HG02678 (cell line): ENCODE measurements around the gene SEPHS2.
"Not testable (repeated sequence)": the region's sequence is repeated elsewhere in the genome, so short reads cannot be mapped to it uniquely, and the experiment has no call there.

ENCODE experiments used
- ATAC-seq: cut with Tn5 transposase; IDR thresholded peaks from one replicate; pipeline ENCODE4 v1.9.1; 2021; ENCODE audit warnings: mild to moderate bottlenecking, moderate library complexity; ENCODE audit not compliant: unreplicated experiment

SEPHS2 gene

DNA sequence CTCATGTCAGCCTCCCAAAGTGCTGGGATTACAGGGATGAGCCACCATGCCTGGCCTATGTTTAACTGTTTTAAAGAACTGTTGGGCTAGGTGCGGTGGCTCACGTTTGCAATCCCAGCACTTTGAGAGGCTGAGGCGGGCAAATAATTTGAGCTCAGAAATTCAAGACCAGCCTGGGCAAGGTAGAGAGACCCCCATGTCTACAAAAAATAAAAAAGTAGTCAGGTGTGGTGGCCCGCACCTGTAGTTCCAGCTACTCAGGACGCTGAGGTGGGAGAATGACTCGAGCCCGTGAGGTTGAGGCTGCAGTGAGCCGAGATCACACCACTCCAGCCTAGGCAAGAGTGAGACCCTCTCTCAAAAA lies 24.9 kb upstream of the SEPHS2 start:
- no peak for ATAC-seq

DNA sequence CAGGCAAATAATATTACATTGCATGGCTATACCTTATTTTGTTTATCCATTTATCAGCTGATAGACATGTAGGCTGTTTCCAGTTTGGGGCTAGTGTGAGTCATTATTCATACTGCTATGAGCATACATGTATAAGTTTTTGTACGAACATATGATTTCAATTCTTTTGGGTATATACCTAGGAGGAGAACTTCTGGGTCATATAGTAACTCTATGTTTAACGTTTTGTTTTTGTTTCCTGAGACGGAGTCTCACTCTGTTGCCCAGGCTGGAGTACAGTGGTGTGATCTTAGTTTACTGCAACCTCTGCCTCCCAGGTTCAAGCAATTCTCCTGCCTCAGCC lies 24.5 kb upstream of the SEPHS2 start:
- no peak for ATAC-seq

DNA sequence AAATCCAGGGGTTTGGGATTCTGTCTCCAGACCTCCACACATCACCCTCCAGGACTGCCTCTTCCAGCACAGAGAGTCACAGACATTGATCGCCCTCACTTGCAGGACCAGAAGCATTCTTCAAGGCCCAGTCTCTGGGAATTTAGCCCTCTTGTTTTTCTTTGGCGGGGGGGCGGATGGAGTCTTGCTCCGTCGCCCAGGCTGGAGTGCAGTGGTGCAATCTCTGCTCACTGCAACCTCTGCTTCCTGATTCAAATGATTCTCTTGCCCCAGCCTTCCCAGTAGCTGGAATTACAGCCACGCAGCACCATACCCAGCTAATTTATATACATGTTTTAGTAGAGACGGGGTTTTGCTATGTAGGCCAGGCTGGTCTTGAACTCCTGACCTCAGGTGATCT lies 18.4 kb upstream of the SEPHS2 start:
- ATAC-seq, result no peak

DNA sequence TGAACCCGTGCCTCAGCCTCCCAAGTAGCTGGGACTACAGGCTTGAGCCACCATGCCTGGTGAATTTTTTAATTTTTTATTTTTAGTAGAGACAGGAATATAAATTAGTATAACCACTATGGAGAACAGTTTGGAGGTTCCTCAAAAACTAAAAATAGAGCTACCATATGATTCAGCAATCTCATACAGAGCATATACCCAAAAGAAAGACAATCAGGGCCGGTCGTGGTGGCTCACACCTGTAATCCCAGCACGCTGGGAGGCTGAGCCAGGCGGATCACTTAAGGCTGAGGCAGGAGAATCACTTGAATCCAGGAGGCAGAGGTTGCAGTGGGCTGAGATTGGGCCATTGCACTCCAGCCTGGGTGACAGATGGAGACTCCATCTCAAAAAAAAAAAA lies 15.8 kb upstream of the SEPHS2 start:
- ATAC-seq, result not testable (repeated sequence)

DNA sequence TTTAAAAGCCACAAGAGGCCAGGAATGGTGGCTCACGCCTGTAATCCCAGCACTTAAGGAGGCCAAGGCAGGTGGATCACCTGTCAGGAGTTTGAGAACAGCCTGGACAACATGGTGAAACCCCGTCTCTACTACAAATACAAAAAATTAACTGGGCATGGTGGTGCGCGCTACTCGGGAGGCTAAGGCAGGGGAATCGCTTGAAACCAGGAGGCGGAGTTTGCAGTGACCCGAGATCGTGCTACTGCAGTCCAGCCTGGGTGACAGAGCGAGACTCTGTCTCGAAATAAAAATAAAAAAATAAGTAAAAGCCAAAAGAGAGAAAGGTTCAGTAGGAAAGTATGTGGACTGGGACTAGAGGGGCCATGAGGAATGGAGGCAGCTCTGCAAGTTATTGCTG lies 13.8 kb upstream of the SEPHS2 start:
- no peak for ATAC-seq

DNA sequence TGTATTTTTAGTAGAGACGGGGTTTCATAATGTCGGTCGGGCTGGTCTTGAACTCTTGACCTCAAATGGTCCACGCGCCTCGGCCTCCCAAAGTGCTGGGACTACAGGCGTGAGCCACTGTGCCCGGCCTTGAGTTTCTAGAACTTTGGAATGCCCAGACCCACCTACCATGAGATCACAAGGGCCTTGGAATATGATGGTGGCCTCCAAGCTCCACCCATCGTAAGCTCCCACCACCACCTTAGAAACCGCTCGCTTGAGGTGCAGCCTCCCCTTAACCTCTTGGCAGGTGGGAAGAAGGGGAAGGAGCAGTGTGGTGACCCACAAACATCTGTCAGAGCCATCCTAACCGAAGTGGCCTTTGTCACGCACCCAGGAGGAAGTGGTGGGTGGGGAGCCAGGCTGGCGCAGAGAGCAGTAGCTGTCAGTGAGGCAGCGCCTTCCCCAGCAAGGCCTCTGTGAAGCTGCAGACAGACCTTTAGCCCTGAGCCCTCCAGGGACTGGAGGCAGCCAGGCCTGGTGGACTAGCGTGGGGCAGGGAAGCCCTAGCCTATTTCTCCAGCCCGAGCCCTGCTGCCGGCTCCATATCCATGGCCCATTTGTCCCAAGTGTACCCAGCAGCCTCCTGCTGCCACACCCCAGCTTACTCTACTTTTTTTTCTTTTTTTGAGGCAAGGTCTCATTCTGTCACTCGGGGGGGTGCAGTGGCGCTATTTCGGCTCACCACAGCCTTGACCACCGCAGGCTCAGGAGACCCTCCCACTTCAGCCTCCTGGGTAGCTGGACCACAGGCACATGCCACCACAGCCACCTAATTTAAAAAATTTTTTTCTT lies 13.1 kb upstream of the SEPHS2 start:
- peak; percentile 86 for ATAC-seq

DNA sequence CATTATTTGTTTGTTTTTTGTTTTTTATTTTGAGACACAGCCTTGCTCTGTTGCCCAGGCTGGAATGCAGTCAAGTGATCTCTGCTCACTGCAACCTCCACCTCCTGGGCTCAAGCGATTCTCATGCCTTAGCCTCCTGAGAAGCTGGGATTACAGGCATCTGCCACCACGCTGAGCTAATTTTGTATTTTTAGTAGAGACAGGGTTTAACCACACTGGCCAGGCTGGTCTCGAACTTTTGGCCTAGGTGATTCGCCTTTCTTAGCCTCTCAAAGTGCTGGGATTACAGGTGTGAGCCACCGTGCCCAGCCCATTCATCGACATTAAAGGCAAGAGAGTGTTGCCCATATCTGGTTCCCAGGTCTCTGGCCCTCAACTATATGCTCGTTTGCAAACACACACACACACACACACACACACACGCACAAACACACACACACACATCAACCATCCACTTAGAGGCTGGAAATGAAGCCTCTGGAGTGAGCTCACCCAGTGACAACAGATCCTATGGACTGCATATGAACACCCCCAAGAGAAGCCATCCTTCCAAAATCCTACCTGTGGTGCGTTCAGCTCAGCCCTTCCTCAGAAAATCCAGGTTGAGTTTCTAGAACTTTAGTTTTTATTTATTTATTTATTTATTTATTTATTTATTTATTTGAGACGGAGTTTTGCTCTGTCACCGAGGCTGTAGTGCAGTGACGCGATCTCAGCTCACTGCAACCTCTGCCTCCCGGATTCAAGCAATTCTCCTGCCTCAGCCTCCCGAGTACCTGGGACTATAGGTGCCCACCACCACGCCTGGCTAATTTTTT lies 12.3 kb upstream of the SEPHS2 start:
- no peak for ATAC-seq

DNA sequence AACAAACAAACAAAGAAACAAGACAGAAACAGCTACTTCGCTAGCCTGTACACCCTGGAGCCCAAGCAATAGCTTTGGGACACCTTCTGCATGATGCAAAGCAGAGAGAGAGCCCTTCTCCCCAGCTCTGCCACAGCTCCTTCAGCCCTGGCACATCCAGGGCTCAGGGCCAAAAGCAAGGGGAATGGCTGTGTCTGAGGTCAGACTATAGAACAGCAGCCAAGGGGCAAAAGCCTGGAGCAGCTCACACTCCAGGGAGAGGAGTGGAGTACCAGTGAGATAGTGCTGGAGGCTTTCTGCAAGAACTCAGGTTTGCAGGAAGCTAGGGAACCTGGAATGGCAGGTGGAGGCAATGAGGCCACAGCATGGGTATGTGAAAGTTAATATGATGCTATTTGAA lies 11.6 kb upstream of the SEPHS2 start:
- ATAC-seq, result no peak

DNA sequence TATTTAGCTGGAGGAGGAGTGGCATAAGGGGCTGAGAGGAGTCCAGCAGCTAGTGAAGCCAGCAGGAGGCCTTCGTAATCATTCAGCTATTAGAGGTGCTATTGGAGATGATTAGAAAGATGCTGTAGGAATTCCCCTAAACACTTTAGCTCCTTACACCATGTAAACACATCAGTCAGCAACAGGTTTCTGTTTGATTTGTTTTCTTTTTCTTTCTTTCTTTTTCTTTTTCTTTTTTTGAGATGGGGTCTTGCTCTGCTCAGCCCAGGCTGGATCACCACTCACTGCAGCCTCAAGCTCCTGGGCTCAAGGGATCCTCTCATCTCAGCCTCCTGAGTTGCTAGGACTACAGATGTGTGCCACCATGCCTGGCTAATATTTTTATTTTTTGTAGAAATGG lies 10.6 kb upstream of the SEPHS2 start:
- no peak for ATAC-seq

DNA sequence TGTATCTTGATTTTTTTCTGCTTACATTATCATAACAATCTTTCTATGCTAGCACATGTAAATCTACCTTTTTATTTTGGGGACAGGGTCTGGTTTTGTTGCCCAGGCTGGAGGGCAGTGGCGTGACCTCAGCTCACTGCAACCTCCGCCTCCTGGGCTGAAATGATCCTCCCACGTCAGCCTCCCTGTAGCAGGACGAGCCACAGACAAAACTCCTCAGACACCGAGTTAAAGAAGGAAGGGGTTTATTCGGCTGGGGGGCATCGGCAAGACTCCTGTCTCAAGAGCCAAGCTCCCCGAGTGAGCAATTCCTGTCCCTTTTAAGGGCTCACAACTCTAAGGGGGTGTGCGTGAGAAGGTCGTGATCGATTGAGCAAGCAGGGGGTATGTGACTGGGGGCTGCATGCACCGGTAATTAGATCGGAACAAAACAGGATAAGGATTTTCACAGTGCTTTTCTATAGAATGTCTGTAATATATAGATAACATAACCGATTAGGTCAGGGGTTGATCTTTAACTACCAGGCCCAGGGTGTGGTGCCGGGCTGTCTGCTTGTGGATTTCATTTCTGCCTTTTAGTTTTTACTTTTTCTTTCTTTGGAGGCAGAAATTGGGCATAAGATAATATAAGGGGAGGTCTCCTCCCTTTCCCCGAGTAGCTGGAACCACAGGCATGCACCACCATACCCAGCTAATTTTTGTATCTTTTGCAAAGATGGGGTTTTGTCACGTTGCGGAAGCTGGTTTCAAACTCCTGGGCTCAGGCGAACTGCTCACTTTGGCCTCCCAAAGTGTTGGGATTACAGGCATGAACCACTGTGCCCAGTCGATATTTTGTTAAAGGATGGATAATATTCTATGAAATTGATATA lies 7.3 kb upstream of the SEPHS2 start:
- ATAC-seq, result not testable (repeated sequence)

DNA sequence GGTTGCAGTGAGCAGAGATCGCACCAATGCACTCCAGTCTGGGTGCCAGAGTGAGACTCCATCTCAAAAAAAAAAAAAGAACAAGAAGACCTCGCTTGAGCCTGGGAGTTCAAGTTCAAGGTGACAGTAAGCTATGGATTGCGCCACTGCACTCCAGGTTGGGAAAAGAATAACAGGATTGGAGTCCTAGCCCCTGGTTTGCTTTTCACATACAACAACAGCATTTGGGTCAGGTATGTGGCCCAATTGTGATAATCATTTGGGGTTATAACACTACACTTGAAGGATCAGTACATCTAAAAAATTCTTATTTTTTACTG lies 3.4 kb upstream of the SEPHS2 start:
- no peak for ATAC-seq

DNA sequence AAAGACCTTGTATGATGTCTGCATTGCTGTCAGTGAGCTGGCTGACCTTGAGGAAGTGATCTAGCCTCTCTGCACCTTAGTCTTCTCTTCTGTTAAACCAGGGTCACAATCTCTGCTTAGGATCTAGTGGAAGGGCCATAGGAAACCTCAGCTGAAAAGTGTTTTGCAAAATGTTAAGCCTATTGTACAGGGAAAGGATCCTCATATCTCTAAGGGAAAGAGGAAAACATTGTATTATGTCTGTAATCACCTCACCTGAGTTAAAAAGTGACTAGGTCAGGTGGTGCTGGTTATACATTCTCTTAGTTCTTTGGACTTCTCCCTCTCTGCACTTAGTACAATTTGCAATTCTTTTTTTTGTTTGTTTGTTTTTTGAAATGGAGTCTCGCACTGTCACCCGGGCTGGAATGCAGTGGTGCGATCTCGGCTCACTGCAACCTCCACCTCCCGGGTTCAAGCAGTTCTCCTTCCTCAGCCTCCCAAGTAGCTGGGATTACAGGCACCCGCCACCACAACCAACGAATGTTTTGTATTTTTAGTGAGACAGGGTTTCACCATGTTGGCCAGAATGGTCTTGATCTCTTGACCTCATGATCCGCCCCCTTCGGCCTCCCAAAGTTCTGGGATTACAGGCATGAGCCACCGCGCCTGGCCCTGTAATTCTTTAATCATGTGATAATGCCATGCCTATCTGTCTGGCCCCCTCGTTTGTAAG lies 2.0 kb upstream of the SEPHS2 start:
- no peak for ATAC-seq

DNA sequence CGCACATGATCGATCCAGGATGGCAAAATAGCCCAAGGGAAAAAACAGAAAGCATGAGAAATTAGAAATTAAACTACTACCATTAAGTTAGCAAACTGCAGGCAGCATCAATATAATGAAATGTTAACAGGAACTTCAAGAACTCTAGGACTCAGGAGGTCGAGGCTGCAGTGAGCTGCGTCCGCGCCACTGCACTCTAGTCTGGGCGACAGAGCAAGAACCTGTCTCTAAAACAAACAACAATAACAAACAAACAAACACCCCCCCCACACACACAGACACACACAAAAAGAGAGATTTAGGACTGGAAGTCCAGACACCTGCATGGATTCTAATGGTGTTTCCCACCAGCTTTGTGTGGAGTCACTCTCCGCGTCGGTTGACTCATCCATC lies 525 bp upstream of the SEPHS2 start:
- ATAC-seq, result no peak

DNA sequence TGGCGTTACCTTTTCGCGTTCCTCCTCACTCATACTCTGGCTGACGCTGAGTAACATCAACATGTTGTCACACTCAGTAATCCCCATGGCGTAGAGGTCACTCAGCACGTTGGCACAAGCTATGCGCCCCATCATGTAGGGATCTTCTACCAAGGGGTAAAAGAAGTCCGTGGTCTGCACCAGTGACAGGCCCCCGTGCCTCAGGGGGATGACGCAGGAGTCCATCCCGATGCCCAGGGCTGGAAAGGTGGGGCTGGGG lies 596 bp downstream of the SEPHS2 start:
- peak; percentile 2 for ATAC-seq

DNA sequence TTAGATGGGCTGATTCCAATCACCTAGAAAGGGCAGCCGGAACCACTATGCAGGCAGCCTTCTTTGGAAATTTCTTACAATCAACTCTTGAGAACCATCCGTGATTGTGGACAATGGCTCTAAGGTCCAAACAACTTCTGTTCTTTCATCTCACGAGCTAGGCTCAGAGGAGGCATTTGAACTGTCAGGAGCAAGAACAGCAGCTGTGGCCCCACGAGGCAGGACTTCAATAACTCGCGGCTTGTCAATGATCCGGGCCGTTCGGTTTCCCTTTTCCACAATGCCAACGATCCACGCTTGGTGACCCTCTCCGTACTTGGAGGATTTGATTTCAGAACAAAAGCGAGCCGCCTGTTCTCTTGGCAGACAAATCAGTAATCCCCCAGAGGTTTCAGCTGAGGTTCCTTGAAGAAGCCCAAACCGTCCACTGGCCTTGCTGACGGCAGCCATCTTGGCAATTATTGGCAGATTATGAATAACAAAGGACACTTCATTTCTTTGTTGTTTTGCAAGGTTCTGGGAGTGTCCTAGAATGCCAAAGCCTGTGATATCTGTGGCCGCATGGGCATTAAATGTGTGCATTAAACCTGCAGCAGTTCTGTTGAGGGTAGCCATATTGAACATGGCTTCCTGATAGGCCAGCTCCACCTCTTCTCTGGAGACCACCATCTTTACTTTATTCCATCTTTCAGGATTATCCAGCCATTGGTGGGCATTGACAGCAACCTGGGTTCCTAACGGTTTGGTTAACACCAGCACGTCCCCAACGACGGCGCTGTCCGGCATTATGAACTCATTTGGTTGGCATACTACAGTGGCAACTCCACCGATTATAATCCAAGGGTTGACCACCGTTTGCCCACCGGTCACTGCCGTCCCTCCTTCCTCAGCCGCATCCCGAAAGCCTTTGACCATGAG lies 1.2 kb downstream of the SEPHS2 start:
- no peak for ATAC-seq

DNA sequence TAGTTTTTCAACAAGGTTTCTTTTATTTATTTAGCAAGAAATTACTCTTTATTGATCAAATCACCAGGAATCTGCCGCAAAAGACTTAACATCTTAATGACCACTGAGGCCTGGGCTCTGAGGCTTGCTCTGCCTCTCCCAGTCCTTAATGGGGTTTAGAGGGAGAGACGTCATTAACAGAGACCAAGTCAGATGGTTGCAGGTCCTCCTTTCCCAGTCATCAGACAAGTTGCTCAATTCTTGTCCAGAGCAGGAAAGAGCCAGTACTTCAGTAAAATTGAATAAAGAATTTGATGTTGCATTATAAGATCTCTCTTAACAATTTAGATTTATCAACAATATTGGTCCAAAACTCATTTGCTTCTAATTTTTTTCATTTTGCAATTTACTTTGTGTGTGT lies 2.0 kb downstream of the SEPHS2 start:
- ATAC-seq, result no peak

DNA sequence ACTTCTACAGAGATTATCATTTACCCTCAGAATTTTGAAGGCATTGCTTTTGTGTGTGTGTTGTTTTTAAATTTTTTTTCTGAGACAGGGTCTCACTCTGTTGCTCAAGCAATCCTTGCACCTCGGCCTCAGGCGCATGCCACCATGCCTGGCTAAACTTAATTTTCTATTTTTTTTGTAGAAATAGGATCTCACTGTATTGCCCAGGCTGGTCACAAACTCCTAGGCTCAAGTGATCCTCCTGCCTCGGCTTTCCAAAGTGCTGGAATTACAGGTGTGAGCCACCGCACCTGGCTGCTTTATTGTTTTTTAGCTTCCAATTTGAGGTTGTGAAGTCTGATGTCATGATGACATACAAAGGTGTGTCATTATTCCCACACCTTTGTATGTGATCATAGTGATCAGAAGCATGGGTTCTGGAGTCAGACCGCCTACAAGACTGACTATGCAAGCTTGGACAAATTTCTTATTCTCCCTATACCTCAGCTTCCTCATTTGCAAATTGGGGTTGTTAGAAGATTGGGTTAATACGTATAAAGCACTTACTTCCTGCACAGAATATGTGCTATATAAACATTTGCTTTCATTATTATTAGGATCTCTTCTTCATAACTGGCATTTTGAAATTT lies 5.8 kb downstream of the SEPHS2 start:
- no peak for ATAC-seq

DNA sequence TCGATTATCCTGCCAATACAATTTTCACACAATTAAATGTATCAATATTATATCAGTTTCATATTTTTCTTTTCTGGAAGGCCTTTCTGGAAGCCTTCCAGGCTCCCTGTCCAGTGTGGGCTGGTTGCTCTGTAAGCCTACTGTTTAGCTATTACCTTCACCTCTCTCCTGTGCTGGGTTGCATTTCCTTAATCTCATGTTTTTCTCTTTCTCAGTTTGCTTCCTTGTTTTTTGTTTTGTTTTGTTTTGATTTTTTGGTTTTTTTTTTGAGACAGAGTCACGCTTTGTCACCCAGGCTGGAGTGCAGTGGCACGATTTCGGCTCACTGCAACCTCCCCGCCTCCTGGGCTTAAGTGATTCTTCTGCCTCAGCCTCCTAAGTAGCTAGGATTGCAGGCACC lies 6.8 kb downstream of the SEPHS2 start:
- no peak for ATAC-seq

DNA sequence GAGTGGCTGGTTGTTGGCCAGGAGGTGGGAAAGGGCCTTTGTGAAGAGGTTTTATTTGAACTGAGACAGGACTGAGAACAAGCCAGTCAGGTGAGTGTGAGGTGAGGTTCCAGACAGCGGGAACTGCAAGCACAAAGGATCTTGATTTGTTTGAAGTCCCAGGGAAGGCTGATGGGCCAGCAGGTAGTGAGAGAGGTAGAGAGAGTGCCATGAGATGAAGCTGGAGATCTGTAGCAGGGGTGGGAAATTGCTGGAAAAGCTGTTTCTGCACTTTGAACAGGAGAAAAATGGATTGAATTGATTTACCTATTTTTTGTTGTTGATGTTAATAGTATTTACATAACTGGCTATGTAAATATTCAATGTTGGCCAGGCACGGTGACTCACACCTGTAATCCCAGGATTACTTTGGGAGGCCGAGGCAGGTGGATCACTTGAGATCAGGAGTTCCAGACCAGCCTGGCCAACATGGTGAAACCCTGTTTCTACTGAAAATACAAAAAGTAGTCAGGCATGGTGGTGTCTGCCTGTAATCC lies 8.1 kb downstream of the SEPHS2 start:
- no peak for ATAC-seq

DNA sequence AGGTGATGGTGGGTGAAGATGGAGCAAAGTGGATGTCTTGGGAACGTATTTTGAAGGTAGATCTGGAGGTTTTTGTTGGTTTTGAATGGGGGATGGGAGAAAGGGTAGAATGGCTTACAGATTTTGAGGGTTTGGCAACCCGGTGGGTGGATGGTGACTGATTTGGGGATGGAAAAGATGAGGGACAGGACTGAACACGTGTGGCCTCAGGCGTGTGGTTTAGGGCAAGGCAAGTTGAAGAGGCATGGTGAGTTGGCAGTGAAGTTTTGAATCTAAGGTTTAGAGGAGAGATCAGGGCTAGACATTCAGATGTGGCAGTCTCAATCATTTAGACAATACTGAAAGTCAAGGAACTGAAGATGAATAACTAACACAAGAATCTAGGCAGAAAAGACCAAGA lies 10.8 kb downstream of the SEPHS2 start:
- ATAC-seq, result no peak
